Kidney (tissue), 14 donors: ENCODE data around the gene KLHDC8A. TPM values are rescaled to one million over a fixed set of nuclear protein-coding genes. Genes with fewer than 3 reads are reported as not detected.

Experiments
- DNase-seq, 5 donors: peaks; one replicate each; pipeline ENCODE4 v3.0.0-alpha.2; 2013 to 2020
- FAIRE-seq: peaks from 2 replicates; lab custom pipeline; 2012; peaks lifted over from hg19 to GRCh38; lab: Jason Lieb, UNC
- H3K27ac ChIP-seq, 2 donors: one replicate each; pipeline ENCODE4 v1.7.0; 2013; ENCODE audit warnings: low read depth in 2 of 2, low read length in 2 of 2, inconsistent platforms in 1 of 2
- H3K27me3 ChIP-seq: one replicate; pipeline ENCODE4 v1.7.1; 2013; ENCODE audit warnings: low read length, inconsistent platforms; ENCODE audit not compliant: control insufficient read depth, insufficient read depth
- H3K36me3 ChIP-seq, 3 donors: one replicate each; pipeline versions ENCODE4 v1.7.0 to v1.7.1; 2013; ENCODE audit warnings: low read length in 3 of 3, control low read depth in 1 of 3, inconsistent platforms in 1 of 3; ENCODE audit not compliant: insufficient read depth in 3 of 3, control insufficient read depth in 2 of 3
- H3K4me1 ChIP-seq, 3 donors: one replicate each; pipeline versions ENCODE4 v1.7.0 to v1.7.1; 2013; ENCODE audit warnings: low read length in 3 of 3, inconsistent platforms in 1 of 3, low read depth in 1 of 3; ENCODE audit not compliant: control insufficient read depth in 2 of 3, insufficient read depth in 2 of 3
- H3K4me3 ChIP-seq, 3 donors: one replicate each; pipeline versions ENCODE4 v1.7.0 to v1.8.1; 2013; ENCODE audit warnings: low read length in 3 of 3, control low read depth in 1 of 3, inconsistent platforms in 1 of 3
- H3K9ac ChIP-seq, 3 donors: one replicate each; pipeline versions ENCODE4 v1.7.0 to v1.7.1; 2013; ENCODE audit warnings: low read length in 3 of 3, control low read depth in 1 of 3, inconsistent platforms in 1 of 3
- H3K9me3 ChIP-seq, 3 donors: one replicate each; pipeline versions ENCODE4 v1.7.0 to v1.7.1; 2013; ENCODE audit warnings: low read length in 3 of 3, control low read depth in 1 of 3, inconsistent platforms in 1 of 3; ENCODE audit not compliant: control insufficient read depth in 2 of 3, insufficient read depth in 1 of 3
- CTCF ChIP-seq: IDR thresholded peaks from 3 replicates; pipeline ENCODE4 v1.5.1; 2012; ENCODE audit warnings: mild to moderate bottlenecking, moderate library complexity, borderline replicate concordance; ENCODE audit not compliant: insufficient read depth; ENCODE audit errors: extremely low read depth
- intact Hi-C: fragments of 100-400 bp; cut with DNase I; formaldehyde crosslinking; loops from one replicate; pipeline ENCODE4 v1.11.1; 2022
- polyA plus RNA-seq: library from polyadenylated mRNA; stranded (reverse); fragments of 350-450 nt; fragmentation: Illumina TruSeq; extraction: RNeasy Lipid Tissue Mini Kit (QIAGEN cat#74804); gene quantifications from one replicate; pipeline ENCODE4 v1.2.3, GENCODE V29; 2014; ENCODE audit warnings: low read depth, low replicate concordance; ENCODE audit not compliant: insufficient read depth
- total RNA-seq: library from RNA; stranded (reverse); fragmentation: NEBNext Ultra II Directional; extraction: Animal tissue kit (Norgen Biotek cat#: 25700); gene quantifications from one replicate; pipeline ENCODE4 v1.2.1, GENCODE V29; 2021
- donor health status: control.
- donor health status: control.
- donor health status: control.
- donor health status: control.
- donor health status: control.
- donor health status: DM: yes; HTN: yes; CAD: no.
- donor health status: Normal renal cell carcinoma (clear cell type).

KLHDC8A gene
- total and polyA plus RNA-seq, 2 donors from 2014 or later: not detected

GRCh38 chr1:205396967-205397616 lies 40.4 kb upstream of the KLHDC8A start:
- intact Hi-C loops: loop anchor here (5.0 kb wide), 1 partner anchor 90 kb away; no protein-coding TSS in a partner anchor
- no peaks in the 10 kb centered on the region for H3K9me3 ChIP-seq
- DNase-seq: peak in 3 of 5 donors; percentile 49 to 74 (median 66)
- H3K27ac ChIP-seq: no peak overlapping the region
- H3K4me3 ChIP-seq: no peak overlapping the region
- no peaks in the 10 kb centered on the region for H3K36me3 ChIP-seq
- no peak overlapping the region for H3K9ac ChIP-seq
- no peaks in the 10 kb centered on the region for H3K27me3 ChIP-seq
- TF ChIP-seq CTCF: peak; percentile 71
- FAIRE-seq: peak; percentile 32
- no peaks in the 10 kb centered on the region for H3K4me1 ChIP-seq

- no peak for TF ChIP-seq CTCF
- Histone ChIP-seq H3K4me3 (no peak overlapping the region), H3K4me1 (no peaks in the 10 kb centered on the region), H3K9me3 (no peaks in the 10 kb centered on the region), H3K27me3 (no peaks in the 10 kb centered on the region), H3K27ac (no peak overlapping the region), H3K9ac (no peak overlapping the region), H3K36me3 (no peaks in the 10 kb centered on the region)
- DNase-seq: no peak
- intact Hi-C loops: loop anchor here (5.0 kb wide), 1 partner anchor 92 kb away; no protein-coding TSS in a partner anchor
- no peak for FAIRE-seq
Observed at GRCh38 chr1:205395616-205396015, 38.9 kb upstream of the KLHDC8A start.

GRCh38 chr1:205392650-205393049 lies 35.9 kb upstream of the KLHDC8A start:
- Histone ChIP-seq H3K36me3 (no peaks in the 10 kb centered on the region), H3K9me3 (no peaks in the 10 kb centered on the region), H3K4me1 (no peaks in the 10 kb centered on the region), H3K9ac (no peak overlapping the region), H3K4me3 (no peak overlapping the region), H3K27me3 (no peaks in the 10 kb centered on the region), H3K27ac (no peak overlapping the region)
- FAIRE-seq (no peak), DNase-seq (no peak)
- TF ChIP-seq CTCF: no peak
- intact Hi-C loops: no loop called here
